OCI-LY3 (cell line): ENCODE data around the gene ZNF778.

ENCODE experiments used
- H2AFZ ChIP-seq: fragments of 200-600, 300-600 bp; shearing (Covaris generic); 2 replicates; pipeline ENCODE4 v1.6.0; 2014; ENCODE audit warnings: antibody characterized with exemption, low read depth, low read length
- H3K27ac ChIP-seq: fragments of 200-600, 300-600 bp; sonication (generic); 2 replicates; pipeline ENCODE4 v1.5.1; 2014; ENCODE audit warnings: mild to moderate bottlenecking, low read length, moderate library complexity, mixed read lengths
- H3K27me3 ChIP-seq: fragments of 200-600, 300-600 bp; sonication (generic); 2 replicates; pipeline ENCODE4 v1.6.1; 2014; ENCODE audit warnings: low read depth, low read length, mixed read lengths
- H3K36me3 ChIP-seq: fragments of 200-600, 300-600 bp; sonication (generic); replicated peaks from 2 replicates; pipeline ENCODE3; 2014; ENCODE audit warnings: low read depth, low read length, mixed read lengths
- H3K4me1 ChIP-seq: fragments of 300-600, 200-600 bp; sonication (generic); 2 replicates; pipeline ENCODE4 v1.6.1; 2014; ENCODE audit warnings: low read length, mixed read lengths
- H3K4me2 ChIP-seq: fragments of 200-600, 300-600 bp; sonication (generic); 2 replicates; pipeline ENCODE4 v1.6.1; 2014; ENCODE audit warnings: low read length, mixed read lengths
- H3K4me3 ChIP-seq: fragments of 300-600, 200-600 bp; sonication (generic); 2 replicates; pipeline ENCODE4 v1.5.1; 2014; ENCODE audit warnings: antibody characterized with exemption, mild to moderate bottlenecking, low read length, moderate library complexity
- H3K79me2 ChIP-seq: fragments of 300-600, 200-600 bp; shearing (Covaris generic); 2 replicates; pipeline ENCODE4 v1.6.1; 2014; ENCODE audit warnings: mild to moderate bottlenecking, low read length, mixed read lengths
- H3K9ac ChIP-seq: fragments of 300-600, 200-600 bp; shearing (Covaris generic); 2 replicates; pipeline ENCODE4 v1.6.0; 2014; ENCODE audit warnings: mild to moderate bottlenecking, low read length, moderate library complexity
- H3K9me3 ChIP-seq: fragments of 200-600, 300-600 bp; shearing (Covaris generic); 2 replicates; pipeline ENCODE4 v1.6.1; 2014; ENCODE audit warnings: low read length, mixed read lengths; ENCODE audit not compliant: insufficient read depth
- H4K20me1 ChIP-seq: fragments of 200-600, 300-600 bp; sonication (generic); 2 replicates; pipeline ENCODE4 v1.6.1; 2016; ENCODE audit warnings: low read length, mixed read lengths; ENCODE audit not compliant: insufficient read depth
- EZH2phosphoT487 ChIP-seq: fragments of 200-600 bp; shearing (Covaris generic); IDR thresholded peaks from 2 replicates; pipeline ENCODE4 v1.6.1; 2018; ENCODE audit warnings: antibody characterized with exemption, mixed run types, low read depth
- TF ChIP-seq, protein P1 (sequence below): fragments of 200-600, 300-600 bp; sonication (generic); IDR thresholded peaks from 2 replicates; pipeline ENCODE4 v1.5.1; 2014; ENCODE audit warnings: antibody characterized with exemption, low read length, low read depth

Gene ZNF778

DNA sequence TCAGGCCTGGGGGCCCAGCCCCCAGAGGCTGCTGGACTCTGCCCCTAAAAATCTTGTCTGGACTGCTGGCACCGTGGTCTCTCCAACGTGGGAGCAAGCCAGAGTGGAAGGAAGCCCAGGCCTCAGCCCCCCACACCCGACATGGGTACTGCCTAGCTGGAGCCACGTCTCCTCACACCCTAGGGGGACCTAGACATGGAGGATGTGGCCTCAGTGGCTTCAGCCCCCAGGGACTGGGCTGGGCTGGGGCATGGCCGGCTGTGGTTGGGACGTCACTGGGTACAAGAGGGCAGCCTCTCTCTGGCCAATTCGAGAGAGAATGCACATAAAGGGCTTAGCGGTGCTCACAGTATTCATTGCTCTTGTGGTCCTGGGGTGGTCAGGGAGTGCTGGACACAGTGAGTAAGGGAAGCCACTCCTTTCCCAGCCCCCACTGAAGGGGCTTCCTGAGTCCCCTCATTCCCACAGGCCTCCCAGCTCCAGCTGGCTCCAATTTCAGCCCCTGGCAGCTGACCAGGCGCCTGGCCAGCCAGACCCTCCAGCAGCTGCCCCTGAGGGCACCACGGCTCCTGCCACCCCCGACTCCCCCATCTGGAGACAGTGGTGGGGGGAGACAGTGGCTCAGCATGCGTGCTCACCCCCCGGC lies 44.9 kb upstream of the ZNF778 start:
- Histone ChIP-seq H3K4me2 (no peak overlapping the region), H4K20me1 (no peaks in the 10 kb centered on the region; the same call in 1 of the 2 replicates), H3K79me2 (no peaks in the 10 kb centered on the region), H2AFZ (no peak overlapping the region), H3K27me3 (peaks cover 45% of the 10 kb centered on the region), H3K9ac (no peak overlapping the region), H3K4me3 (no peak overlapping the region), H3K27ac (no peak overlapping the region), H3K4me1 (peaks cover 26% of the 10 kb centered on the region), H3K36me3 (no peaks in the 10 kb centered on the region), H3K9me3 (no peaks in the 10 kb centered on the region)
- no peak for TF ChIP-seq EZH2phosphoT487
- TF ChIP-seq, protein P1, sequence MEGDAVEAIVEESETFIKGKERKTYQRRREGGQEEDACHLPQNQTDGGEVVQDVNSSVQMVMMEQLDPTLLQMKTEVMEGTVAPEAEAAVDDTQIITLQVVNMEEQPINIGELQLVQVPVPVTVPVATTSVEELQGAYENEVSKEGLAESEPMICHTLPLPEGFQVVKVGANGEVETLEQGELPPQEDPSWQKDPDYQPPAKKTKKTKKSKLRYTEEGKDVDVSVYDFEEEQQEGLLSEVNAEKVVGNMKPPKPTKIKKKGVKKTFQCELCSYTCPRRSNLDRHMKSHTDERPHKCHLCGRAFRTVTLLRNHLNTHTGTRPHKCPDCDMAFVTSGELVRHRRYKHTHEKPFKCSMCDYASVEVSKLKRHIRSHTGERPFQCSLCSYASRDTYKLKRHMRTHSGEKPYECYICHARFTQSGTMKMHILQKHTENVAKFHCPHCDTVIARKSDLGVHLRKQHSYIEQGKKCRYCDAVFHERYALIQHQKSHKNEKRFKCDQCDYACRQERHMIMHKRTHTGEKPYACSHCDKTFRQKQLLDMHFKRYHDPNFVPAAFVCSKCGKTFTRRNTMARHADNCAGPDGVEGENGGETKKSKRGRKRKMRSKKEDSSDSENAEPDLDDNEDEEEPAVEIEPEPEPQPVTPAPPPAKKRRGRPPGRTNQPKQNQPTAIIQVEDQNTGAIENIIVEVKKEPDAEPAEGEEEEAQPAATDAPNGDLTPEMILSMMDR: no peak

DNA sequence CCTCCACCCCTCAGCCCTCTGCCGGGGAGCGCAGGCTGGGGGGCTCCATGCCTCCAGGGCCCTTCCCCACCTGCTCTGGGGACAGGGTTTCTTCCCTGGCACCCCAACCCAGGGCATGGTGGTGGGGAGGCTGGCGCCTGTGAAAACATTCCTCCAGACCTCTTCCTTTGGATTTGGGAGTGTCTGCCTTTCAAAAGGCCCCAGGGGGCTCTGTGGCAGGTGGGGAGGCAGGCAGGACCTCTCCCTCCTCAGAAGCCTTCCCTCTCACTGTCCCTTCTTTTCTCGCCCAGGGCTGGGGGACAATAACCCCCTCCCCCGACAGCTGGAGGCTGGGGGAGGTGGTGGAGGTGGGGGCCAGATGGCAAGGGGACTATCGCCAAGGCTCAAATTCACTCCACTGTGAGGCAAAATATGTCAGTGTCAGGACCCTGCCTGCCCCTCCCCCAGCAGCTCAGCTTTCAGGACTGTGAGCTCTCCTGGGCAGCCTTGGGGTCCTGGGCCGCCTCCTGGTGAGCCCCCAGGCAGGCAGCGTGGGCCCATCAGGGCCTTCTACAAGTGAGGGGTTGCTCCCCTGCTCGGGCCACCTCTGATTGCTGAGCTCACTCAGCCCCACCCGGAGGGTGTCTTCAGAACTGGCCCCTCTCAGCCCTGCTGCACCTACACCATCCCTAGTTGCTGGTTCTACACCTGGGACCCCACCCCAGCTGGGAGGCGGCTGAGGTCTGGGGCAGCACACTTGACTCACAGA lies 44.2 kb upstream of the ZNF778 start:
- no peaks in the 10 kb centered on the region for H3K79me2 ChIP-seq
- no peaks in the 10 kb centered on the region for H3K36me3 ChIP-seq
- no peak overlapping the region for H3K4me2 ChIP-seq
- TF ChIP-seq, protein P1: no peak
- TF ChIP-seq EZH2phosphoT487: no peak
- H3K4me3 ChIP-seq: no peak overlapping the region
- H3K9me3 ChIP-seq: no peaks in the 10 kb centered on the region
- no peak overlapping the region for H3K9ac ChIP-seq
- no peaks in the 10 kb centered on the region; the same call in 1 of the 2 replicates for H4K20me1 ChIP-seq
- H2AFZ ChIP-seq: no peak overlapping the region
- H3K4me1 ChIP-seq: peaks cover 19% of the 10 kb centered on the region
- no peak overlapping the region for H3K27ac ChIP-seq
- H3K27me3 ChIP-seq: peaks cover 45% of the 10 kb centered on the region

DNA sequence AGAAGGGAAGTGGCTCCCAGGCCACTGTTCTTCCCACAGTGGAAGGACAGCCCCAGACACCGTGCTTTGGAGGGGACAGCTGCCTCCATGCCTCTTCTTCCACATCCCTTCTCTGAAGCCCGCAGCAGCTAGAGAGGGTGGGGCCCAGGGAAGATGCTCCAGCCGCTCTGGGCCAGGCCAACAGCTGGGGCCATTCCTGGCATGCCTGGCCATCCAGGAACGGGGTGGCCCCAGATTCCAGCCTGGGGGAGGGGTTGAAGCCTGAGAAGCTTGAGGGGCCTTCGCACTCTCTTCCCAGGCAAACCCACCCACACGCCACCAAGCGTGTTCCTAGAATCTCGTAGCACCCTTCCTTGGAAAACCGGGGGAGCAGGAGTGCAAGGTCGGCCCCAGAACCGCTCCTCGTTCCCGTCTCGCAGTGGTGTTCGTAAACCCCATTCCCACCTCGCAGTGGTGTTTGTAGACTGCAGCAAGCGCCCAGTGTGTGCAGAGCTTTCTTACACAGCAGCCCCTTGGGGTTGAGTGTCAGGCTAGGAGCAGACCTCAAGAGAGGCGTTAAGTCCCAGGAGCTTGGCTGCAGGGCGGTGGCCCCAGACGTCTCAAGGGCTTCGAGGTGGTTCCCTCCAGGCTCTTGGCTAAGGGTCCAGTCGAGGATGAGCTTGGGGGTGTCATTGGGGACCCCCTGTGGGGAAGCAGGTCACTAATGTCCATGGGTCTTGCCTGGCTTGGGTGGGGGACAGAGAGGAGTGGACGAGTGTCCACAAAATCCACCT lies 43.3 kb upstream of the ZNF778 start:
- Histone ChIP-seq H2AFZ (no peak overlapping the region), H3K9ac (no peak overlapping the region), H3K4me3 (no peak overlapping the region), H3K4me1 (peaks cover 13% of the 10 kb centered on the region), H3K79me2 (no peaks in the 10 kb centered on the region), H3K27ac (no peak overlapping the region), H4K20me1 (no peaks in the 10 kb centered on the region; the same call in 1 of the 2 replicates), H3K36me3 (no peaks in the 10 kb centered on the region), H3K4me2 (no peak overlapping the region), H3K9me3 (no peaks in the 10 kb centered on the region), H3K27me3 (peaks cover 40% of the 10 kb centered on the region)
- no peak for TF ChIP-seq EZH2phosphoT487
- TF ChIP-seq, protein P1: no peak

DNA sequence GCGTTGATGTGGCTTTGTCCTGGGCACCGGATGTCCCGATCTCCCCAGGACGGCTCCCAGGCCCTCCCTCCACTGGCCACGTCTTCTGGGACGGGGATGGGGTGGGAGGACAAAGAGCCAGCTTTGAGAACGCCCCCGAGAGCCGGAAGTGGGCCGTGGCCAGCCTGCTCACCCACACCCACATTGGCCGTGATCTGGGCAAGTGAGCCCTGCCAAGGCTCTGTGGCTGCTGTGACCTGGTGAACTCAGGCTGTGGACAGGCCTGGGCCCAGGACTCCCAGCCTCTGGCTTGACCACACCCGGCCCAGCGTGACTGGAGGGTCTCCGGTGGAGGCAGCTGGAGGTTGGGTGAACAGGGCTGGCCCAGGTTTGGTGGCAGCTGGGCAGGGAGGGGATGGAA lies 42.6 kb upstream of the ZNF778 start:
- no peaks in the 10 kb centered on the region; the same call in 1 of the 2 replicates for H4K20me1 ChIP-seq
- no peaks in the 10 kb centered on the region for H3K9me3 ChIP-seq
- H3K27ac ChIP-seq: no peak overlapping the region
- H3K36me3 ChIP-seq: no peaks in the 10 kb centered on the region
- no peak overlapping the region for H3K4me2 ChIP-seq
- no peak overlapping the region for H3K9ac ChIP-seq
- no peak overlapping the region for H3K4me3 ChIP-seq
- H3K27me3 ChIP-seq: peaks cover 34% of the 10 kb centered on the region
- TF ChIP-seq, protein P1: no peak
- no peak for TF ChIP-seq EZH2phosphoT487
- H3K79me2 ChIP-seq: no peaks in the 10 kb centered on the region
- H2AFZ ChIP-seq: no peak overlapping the region
- H3K4me1 ChIP-seq: peaks cover 13% of the 10 kb centered on the region
